K562 (cell line): ENCODE results near the gene CAV1. TPM values are rescaled to one million over a fixed set of nuclear protein-coding genes. Genes with fewer than 3 reads are reported as not detected.

ENCODE experiments used
- ARID1B ChIP-seq: fragments of 450-650 bp; IDR thresholded peaks from 2 replicates; pipeline ENCODE4 v1.6.1; 2016; ENCODE audit warnings: antibody characterized with exemption, mild to moderate bottlenecking, inconsistent platforms
- CEBPG ChIP-seq, 3 experiments: fragments of 200-800 bp in 1 of 3; sonication (Bioruptor generic) in 1 of 3; sonication (generic) in 1 of 3; formaldehyde crosslinking in 1 of 3; IDR thresholded peaks in 2 of 3; conservative IDR thresholded peaks in 1 of 3; 2 replicates each; pipeline versions ENCODE4 v1.6.1 to v1.8.0; 2016 to 2022; ENCODE audit warnings: missing compliant biosample characterization in 2 of 3, missing genetic modification characterization in 2 of 3, mild to moderate bottlenecking in 1 of 3, missing genetic modification reagents in 1 of 3
- CHD7 ChIP-seq: fragments of 200-600 bp; sonication (generic); IDR thresholded peaks from one replicate; pipeline ENCODE4 v1.6.1; 2012; ENCODE audit warnings: mild to moderate bottlenecking, low read depth, low read length, inconsistent platforms
- EP300 ChIP-seq: IDR thresholded peaks from 2 replicates; pipeline ENCODE4 v1.6.1; 2012; ENCODE audit warnings: low read length, improper control_type of control experiment
- FOXM1 ChIP-seq, 2 experiments: fragments of 450-650 bp in 1 of 2; sonication (generic) in 1 of 2; formaldehyde crosslinking in 1 of 2; IDR thresholded peaks; 2 replicates each; pipeline versions ENCODE4 v1.6.1 to v1.9.0; 2017 to 2022; ENCODE audit warnings: low read depth in 2 of 2, mild to moderate bottlenecking in 2 of 2, missing genetic modification reagents in 1 of 2, moderate library complexity in 1 of 2
- HDAC2 ChIP-seq: fragments of 450-650 bp; IDR thresholded peaks from 2 replicates; pipeline ENCODE4 v1.6.1; 2016; ENCODE audit warnings: mild to moderate bottlenecking
- HMG20A ChIP-seq: fragments of 450-650 bp; formaldehyde crosslinking; conservative IDR thresholded peaks from 2 replicates; pipeline ENCODE4 v1.4.0; 2020; ENCODE audit warnings: mild to moderate bottlenecking, mixed read lengths
- MEF2D ChIP-seq: conservative IDR thresholded peaks from 2 replicates; pipeline ENCODE4 v1.6.1; 2016; ENCODE audit warnings: low read depth, missing genetic modification characterization, missing compliant biosample characterization
- NCOA6 ChIP-seq: fragments of 450-650 bp; IDR thresholded peaks from 2 replicates; pipeline ENCODE4 v1.6.1; 2017; ENCODE audit warnings: mild to moderate bottlenecking
- NCOR1 ChIP-seq: fragments of 450-650 bp; IDR thresholded peaks from 2 replicates; pipeline ENCODE4 v1.6.1; 2016; ENCODE audit warnings: mild to moderate bottlenecking, moderate library complexity
- NR2C2 ChIP-seq, 2 experiments: fragments of 200-800 bp in 1 of 2; sonication (Bioruptor generic) in 1 of 2; sonication (generic) in 1 of 2; formaldehyde crosslinking in 1 of 2; IDR thresholded peaks; 2 replicates each; pipeline versions ENCODE4 v1.6.1 to v1.8.0; 2016 to 2022; ENCODE audit warnings: mild to moderate bottlenecking in 1 of 2, missing compliant biosample characterization in 1 of 2, missing genetic modification characterization in 1 of 2, missing genetic modification reagents in 1 of 2
- RCOR1 ChIP-seq, 2 experiments: IDR thresholded peaks; 2 replicates each; pipeline ENCODE4 v1.6.1; 2012; ENCODE audit warnings: low read depth in 2 of 2, low read length in 2 of 2, borderline replicate concordance in 1 of 2, improper control_type of control experiment in 1 of 2
- RNF2 ChIP-seq: sonication (generic); IDR thresholded peaks from 2 replicates; pipeline ENCODE4 v1.6.1; 2016
- SOX6 ChIP-seq: fragments of 450-650 bp; IDR thresholded peaks from 2 replicates; pipeline ENCODE4 v1.6.1; 2014; ENCODE audit warnings: mild to moderate bottlenecking
- TCF3 ChIP-seq: sonication (generic); formaldehyde crosslinking; IDR thresholded peaks from 2 replicates; pipeline ENCODE4 v1.4.0; 2020; ENCODE audit warnings: mild to moderate bottlenecking, missing genetic modification reagents
- ZKSCAN3 ChIP-seq: fragments of 250-450 bp; sonication (Bioruptor Pico); IDR thresholded peaks from 2 replicates; pipeline ENCODE4 v1.4.0; 2020
- ZKSCAN8 ChIP-seq: fragments of 200-800 bp; sonication (Bioruptor generic); IDR thresholded peaks from 2 replicates; pipeline ENCODE4 v1.6.1; 2016; ENCODE audit warnings: missing genetic modification characterization, missing compliant biosample characterization
- polyA plus RNA-seq, 8 experiments: library from polyadenylated mRNA; depleted of rRNA in 4 of 8; stranded (reverse) in 5 of 8; unstranded in 3 of 8; fragments of >200 nt; fragmentation: Nextera tagmentation in 2 of 8; fragmentation: Illumina TruSeq in 1 of 8; extraction: Ambion mirVana in 2 of 8; extraction: Trizol in 1 of 8; gene quantifications; 2 replicates each; pipeline versions ENCODE4 v1.2.1 to v1.2.3, GENCODE V29; 2011 to 2014; ENCODE audit warnings: inconsistent platforms in 1 of 8, missing spikeins in 1 of 8
- total RNA-seq, 7 experiments: library from RNA; depleted of rRNA in 6 of 7; stranded (reverse); fragments of >200 nt in 6 of 7; fragmentation: Illumina TruSeq in 2 of 7; extraction: Trizol in 2 of 7; gene quantifications; 2 replicates each; pipeline versions ENCODE4 v1.2.1 to v1.2.3, GENCODE V29; 2011 to 2021; ENCODE audit warnings: low replicate concordance in 1 of 7

Gene CAV1
- total and polyA plus RNA-seq, 9 of the 15 experiments (the other 6 are each of a cell fraction or from before 2014, with no cell fraction given): 0.08 to 1.5 (median 0.63) TPM

GRCh38 chr7:116610210-116610609, 85.4 kb downstream of the CAV1 start (continued):
- TF ChIP-seq RNF2: 0 out of 2 replicates have a peak, but pooled peaks have one; percentile 40
- no peak for TF ChIP-seq NCOA6
- TF ChIP-seq HDAC2: peak; percentile 61
- TF ChIP-seq ARID1B: peak; percentile 76
- 0 out of 2 replicates have a peak, but pooled peaks have one; percentile 26 for TF ChIP-seq MEF2D
- TF ChIP-seq EP300: peak; percentile 32; the same call in 1 of the 2 replicates
- peak; percentile 25; the same call in 1 of the 2 replicates for TF ChIP-seq CEBPG (CRISPR knock-in tag; IDR thresholded peaks at IDR 0.05)
- peak; percentile 68 to 87 for TF ChIP-seq CEBPG (tag; conservative IDR thresholded peaks at IDR 0.05 in 1 of 2, IDR thresholded peaks at IDR 0.05 in 1 of 2)
- TF ChIP-seq TCF3: peak; percentile 69
- peak; percentile 88; the same call in 1 of the 2 replicates for TF ChIP-seq SOX6
- TF ChIP-seq NR2C2 (CRISPR knock-in tag; IDR thresholded peaks at IDR 0.05): no peak
- peak; percentile 67; the same call in 1 of the 2 replicates for TF ChIP-seq NR2C2 (tag; IDR thresholded peaks at IDR 0.05)
- TF ChIP-seq ZKSCAN8 (CRISPR knock-in tag): 0 out of 2 replicates have a peak, but pooled peaks have one; percentile 28
- peak in 1 of 2 experiments; percentile 93; a peak in 3 of 4 replicates for TF ChIP-seq RCOR1 (IDR thresholded peaks at IDR 0.05; ENCODE audit: borderline replicate concordance in 1 of 2, low read depth in 2 of 2, low read length in 2 of 2)
- TF ChIP-seq FOXM1 (IDR thresholded peaks at IDR 0.05; ENCODE audit: low read depth): 0 out of 2 replicates have a peak, but pooled peaks have one; percentile 16
- no peak for TF ChIP-seq FOXM1 (CRISPR knock-in tag; IDR thresholded peaks at IDR 0.05; ENCODE audit: low read depth)
- no peak for TF ChIP-seq CHD7
- no peak for TF ChIP-seq ZKSCAN3 (CRISPR knock-in tag)
- TF ChIP-seq NCOR1: 0 out of 2 replicates have a peak, but pooled peaks have one; percentile 23
- peak; percentile 18; the same call in 1 of the 2 replicates for TF ChIP-seq HMG20A (CRISPR knock-in tag)
